HG02885 (cell line): ENCODE measurements around the gene NEK9.
"Not testable (repeated sequence)": the region's sequence is repeated elsewhere in the genome, so short reads cannot be mapped to it uniquely, and the experiment has no call there.

ENCODE experiments used
- ATAC-seq: cut with Tn5 transposase; IDR thresholded peaks from one replicate; pipeline ENCODE4 v1.9.1; 2021; ENCODE audit warnings: mild to moderate bottlenecking; ENCODE audit not compliant: unreplicated experiment, poor library complexity

NEK9 gene

GRCh38 chr14:75126679-75127473 is at the start of gene NEK9:
TSS of gene NEK9 (minus strand) at chr14:75127048. CDS start at chr14:75126921, 127 bp downstream.
- ATAC-seq = peak; percentile 92

DNA sequence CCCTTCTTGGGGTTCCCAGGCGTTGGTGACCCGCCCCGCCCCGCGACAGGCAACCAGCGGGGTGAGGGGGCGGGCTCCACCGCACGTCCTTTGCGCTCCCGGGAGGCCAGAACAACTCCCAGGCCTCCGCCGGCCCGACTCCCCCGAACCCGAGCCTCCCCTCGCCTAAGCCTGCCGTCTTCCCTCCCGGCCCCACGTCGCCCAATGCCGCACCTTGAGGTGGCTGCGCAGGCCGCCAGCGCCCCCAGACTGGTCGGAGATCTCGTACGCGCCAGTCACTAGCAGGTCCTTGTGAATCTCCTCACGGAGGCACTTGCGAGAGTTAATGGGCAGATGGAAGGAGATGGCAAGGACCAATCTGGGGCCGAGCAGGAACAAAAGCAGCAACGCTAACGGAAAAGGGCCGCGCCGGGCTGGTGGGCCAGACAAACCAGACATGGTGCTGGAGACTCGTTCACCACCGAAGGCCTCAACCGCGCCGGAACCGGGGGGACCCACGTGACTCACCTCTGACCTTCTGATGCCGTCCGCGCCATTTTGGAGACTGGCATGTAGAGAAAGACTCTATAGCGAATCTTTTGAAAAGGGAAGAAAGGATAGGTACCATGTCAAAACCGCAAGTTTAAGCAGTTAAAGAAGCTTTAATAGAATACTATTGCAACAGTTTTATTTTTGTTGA is 49.4 kb upstream of the NEK9 start, which contains the start of gene TMED10:
Gene TMED10 (minus strand): TSS at position 471 of the 679 bp plus-strand sequence. CDS start 33 bp downstream, at position 438.
- ATAC-seq = peak; percentile 77

- peak; percentile 10 for ATAC-seq
These were observed 48.9 kb upstream of the NEK9 start for GRCh38 chr14:75175677-75176141.

DNA sequence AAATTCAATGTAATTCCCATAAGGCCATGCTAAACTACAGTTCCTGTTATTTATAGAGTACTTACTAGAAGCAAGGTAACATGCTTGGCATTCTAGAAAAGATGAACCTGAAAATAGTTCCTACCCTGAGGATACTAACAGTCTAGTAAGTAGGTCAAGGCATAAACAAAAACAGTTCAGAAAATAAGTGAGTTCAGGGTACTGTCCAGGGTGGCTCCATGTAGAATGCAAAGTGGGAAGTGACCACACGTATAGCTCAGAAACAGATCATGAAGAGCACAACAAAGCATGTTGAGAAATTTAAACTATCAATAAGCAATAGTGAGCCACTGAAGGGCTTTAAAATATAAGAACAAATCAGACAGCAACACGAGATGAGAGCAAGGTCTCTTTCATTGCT is 47.2 kb upstream of the NEK9 start:
- ATAC-seq = no peak

- ATAC-seq = no peak
These were observed 43.9 kb upstream of the NEK9 start for GRCh38 chr14:75170772-75171171.

DNA sequence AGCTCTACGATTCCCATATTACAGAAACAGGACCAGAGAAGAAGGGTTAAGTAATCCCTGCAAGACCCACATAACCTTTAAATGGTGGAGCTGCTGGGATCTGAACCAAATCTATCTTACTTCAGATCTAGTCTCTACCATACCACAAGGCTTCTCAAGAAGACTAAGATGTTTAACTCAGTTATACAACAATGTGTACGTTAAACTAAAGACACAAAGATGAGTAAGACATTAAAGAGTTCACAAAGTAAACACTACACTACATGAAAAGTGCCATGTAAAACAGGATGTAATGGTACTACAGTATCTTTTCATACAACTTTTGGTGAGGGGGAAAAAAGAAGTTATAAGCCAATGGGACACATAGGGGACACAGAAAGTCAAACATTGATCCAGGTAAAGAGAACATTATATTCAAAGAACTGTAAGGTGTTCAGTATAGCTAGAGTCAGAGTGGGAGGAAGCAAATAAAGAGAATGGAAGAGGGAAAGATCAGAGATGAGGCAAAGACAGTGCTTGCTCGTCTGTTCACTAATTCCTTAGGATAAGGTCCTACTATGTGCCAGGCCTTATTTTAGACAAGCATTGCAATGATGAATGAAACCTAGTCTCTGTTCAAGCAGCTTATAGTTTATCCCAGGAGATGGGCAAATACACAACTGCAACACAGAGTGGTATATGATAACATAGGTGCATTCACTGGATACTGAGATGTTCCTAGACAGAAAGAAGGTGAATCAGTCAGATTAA is 41.9 kb upstream of the NEK9 start:
- ATAC-seq = no peak

DNA sequence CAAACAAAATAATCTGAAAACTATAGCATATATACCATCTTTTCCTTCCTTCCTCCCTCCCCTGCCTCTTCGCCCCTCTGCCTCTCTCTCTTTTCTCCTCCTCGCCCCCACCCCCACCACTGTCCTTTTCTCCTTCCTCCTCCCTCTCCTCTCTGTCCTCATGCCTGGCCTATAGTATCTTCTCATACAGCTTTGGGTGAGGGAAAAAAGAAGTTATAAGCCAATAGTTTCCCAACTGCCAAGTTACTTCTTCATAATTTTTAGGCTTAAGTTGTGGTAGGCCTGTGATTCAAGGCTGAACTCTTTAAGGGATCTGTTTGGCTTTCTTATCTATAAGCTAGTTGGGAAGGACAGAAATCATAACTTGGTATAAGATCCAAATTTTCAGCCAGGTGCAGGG is 40.5 kb upstream of the NEK9 start:
- ATAC-seq = no peak

DNA sequence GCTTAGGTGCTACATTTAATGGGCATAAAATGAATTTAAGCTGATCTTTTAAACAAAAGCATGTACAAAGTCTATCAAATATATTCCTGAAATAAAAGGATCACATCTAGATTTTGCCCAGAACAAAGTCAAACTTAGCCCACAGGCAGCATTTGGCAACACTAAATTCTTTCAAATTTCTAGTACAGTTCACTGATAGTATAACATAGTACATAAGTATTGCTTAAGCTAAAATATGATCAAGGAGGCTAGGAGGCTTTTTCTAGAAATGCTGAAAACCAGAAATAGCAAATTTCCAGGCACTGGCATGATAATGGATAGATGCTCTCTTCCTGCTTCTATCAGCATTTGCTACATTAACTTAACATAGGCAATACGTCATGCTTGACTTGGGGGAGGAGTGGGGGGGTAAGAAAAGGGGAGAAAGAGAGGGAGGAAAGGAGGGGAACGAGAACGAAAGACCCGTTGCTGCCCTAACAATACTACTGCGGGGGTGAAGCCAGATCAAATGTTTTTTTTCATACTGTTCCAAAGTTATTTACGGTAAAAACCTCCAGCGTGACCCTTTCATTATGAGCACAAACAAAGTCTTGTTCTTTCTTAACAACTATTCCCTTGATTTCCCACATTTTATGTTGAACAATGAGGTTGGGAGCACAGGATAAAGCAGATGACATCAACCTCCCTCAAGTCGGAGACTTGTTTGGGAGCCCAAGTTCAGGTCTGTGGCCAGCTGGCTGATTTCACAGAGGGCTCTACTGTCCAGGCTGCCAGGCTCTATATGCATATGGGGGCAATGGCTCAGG is 38.9 kb upstream of the NEK9 start:
- no peak for ATAC-seq

DNA sequence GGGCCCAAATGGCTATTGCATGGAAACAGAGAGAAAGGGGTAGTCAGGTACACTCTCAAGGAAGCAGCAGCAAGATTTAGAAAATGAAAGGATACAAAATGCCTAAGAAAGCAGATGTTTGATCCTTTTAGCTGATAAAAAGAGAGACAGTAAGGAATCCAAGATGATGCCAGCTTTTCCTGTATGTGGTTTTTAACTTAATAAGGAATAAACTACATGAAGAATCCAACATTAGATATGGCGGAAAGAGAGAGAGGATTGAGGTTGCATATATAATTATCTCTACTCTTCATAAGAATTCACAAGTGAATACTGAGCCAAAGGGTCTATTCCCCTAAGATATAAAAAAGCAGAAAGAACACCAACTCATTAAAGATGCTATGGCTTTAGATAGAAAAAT is 38.0 kb upstream of the NEK9 start:
- no peak for ATAC-seq

DNA sequence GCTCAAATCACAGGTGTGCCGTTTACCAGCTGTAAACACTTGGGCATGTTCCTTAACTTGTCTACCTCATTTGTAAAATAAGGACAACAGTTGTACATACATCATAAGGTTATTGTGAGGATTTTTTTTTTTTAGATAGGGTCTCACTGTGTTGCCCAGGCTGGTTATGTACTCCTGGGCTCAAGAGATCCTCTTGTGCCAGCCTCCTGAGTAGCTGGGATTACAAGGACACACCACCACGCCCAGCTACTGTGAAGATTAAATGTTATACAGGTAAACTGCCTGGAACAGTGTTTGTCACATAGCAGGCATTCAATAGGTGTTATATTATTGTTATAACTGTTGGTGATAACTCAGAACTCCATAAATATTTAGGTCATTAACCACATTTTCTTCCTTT is 36.8 kb upstream of the NEK9 start:
- ATAC-seq = no peak

DNA sequence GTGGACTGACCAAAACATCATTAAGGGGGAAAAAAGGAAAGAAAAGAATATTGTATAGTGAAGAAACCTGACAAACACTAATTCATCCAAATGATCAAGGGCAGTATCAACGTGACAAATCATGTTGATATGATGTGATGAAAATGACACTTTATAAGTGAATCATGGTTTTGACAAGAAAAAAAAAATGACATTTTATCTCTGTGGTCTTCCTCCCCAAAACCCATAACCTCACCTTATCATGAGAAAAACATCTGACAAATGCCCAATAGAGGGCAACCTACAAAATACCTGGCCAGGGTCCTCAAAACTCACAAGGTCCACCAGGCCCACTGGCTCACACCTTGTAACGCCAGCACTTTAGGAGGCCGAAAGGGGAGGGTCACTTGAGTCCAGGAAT is 35.8 kb upstream of the NEK9 start:
- ATAC-seq = no peak

DNA sequence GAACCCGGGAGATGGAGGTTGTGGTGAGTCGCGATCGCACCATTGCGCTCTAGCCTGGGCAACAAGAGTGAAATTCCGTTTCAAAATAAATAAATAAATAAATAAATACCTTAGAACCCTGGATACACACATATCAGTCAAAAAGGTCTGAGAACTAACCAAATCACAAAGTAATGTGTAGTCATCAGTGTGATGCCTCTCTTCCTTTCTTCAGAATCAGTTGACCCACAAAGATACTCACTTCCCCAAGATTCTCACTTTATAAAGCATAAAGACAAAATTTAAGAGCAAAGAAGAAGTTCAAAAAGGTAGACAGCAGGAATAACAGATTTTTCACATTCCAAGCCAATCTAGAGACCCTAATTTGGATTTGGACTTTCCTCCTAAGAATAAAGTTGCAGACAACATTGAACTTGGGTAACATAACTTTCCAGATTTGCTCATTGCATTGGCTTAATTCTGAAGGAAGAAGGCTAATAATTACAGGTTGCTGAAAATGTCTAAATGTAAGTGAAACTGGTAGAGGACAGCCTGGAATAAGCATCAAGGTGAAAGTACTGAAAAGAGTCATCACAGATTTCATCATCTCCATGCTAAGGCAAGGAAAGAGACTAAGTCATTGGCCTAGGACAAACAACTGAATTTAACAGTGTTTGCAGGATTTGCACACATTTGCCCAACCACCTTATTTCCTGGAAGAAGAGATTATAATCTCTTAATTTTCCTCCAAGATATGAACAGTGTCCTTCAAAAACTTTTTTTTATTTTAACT is 32.2 kb upstream of the NEK9 start:
- ATAC-seq = no peak

DNA sequence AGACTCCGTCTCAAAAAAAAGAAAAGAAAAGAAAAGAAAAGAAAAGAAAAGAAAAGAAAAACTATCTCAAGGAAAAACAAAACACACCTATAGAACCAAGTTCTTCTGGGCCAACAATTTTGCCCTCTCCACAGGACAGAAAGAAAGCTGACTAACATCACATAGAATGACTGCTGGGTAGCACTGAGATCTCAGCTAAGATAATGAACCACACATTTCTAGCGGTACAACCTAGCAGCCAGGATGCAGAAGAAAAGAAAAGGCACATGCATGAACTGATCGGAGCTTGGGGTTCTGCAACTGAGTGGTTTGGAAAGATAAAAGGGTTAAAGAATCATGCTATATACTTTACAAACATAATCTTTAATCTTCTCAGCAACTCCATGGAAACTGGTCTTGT is 30.1 kb upstream of the NEK9 start:
- no peak for ATAC-seq

- ATAC-seq = no peak
These were observed 29.3 kb upstream of the NEK9 start for GRCh38 chr14:75156111-75156510.

DNA sequence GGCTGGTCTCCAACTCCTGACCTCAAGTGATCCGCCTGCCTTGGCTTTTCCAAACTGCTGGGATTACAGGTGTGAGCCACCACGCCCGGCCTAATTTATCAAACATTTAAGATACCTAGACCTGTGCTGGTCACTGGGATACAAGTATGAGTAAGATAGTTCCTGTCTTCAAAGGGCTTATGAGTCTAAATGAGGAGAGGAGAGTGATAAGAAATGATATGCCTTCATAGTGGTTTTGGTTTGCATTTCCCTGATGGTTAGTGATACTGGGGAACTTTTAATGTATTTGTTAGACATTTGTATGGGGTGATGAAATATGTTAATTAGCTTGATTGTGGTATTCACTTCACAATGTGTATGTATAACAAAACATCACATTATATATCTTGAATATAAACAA is 28.3 kb upstream of the NEK9 start:
- no peak for ATAC-seq

GRCh38 chr14:75153295-75153694 is 26.4 kb upstream of the NEK9 start:
- no peak for ATAC-seq

DNA sequence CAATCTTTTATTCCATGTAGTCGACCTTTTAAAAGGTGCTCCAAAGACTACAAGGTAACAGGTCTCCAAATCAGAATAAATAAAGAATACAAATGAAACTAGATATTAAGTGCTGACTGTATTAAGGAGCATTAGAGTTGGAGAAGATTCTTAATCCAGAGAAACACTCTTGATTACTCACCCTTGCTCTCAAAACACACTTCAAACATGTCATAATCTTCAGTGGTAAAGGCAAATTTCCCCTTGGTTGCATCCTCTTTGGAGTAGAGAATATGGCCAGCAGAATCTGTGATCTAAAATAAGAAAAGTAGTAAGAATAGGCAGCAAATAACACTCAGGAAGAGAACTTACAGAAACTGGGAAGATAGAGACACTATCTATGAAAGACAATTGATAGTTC is 25.0 kb upstream of the NEK9 start:
- ATAC-seq = no peak

GRCh38 chr14:75150637-75151036 is 23.8 kb upstream of the NEK9 start:
- ATAC-seq = not testable (repeated sequence)

DNA sequence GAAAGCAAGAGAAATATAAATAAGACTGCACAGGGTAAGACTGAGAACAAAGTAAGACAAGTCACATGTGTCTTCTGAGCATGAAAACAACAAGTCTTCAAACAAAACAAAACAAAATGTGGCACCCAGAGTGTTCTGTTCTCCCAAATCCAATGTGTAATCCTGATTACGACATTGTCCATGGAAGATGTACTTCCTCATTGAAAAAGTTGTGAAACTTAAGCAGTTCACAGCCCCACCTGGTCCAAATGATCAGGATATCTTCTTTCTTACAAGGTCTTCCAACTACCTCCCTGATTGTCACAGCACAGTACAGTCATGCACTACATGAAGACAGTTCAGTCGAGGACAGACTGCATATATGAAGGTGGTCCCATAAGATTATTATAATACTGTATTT is 23.3 kb upstream of the NEK9 start:
- no peak for ATAC-seq
